T-helper 2 cell treated with Interferon-gamma antibody and Interleukin-4, amounts not matched to agents 5 μg/mL and 100 μg/mL, for 36 hours (primary cell): ENCODE results near the gene SLC25A22.

Source experiments
- DNase-seq: peaks from one replicate; pipeline ENCODE4 v3.0.0; 2021; ENCODE audit warnings: low spot score
- H3K27ac Mint-ChIP-seq: one replicate; pipeline ENCODE4 v1.8.0; 2021; ENCODE audit warnings: mild to moderate bottlenecking, mixed read lengths
- H3K27me3 Mint-ChIP-seq: one replicate; pipeline ENCODE4 v1.8.0; 2021; ENCODE audit warnings: low read depth, mixed read lengths
- H3K36me3 Mint-ChIP-seq: one replicate; pipeline ENCODE4 v1.8.0; 2021; ENCODE audit warnings: low read depth, mixed read lengths
- H3K4me1 Mint-ChIP-seq: one replicate; pipeline ENCODE4 v1.8.0; 2021; ENCODE audit warnings: low read depth, mixed read lengths
- H3K4me3 Mint-ChIP-seq: one replicate; pipeline ENCODE4 v1.8.0; 2022; ENCODE audit warnings: mild to moderate bottlenecking, moderate library complexity, mixed read lengths
- H3K9me3 Mint-ChIP-seq: one replicate; pipeline ENCODE4 v1.8.0; 2021; ENCODE audit warnings: mixed read lengths

Gene SLC25A22

GRCh38 chr11:838441-839279 is 40.6 kb upstream of the SLC25A22 start:
- DNase-seq, result no peak
- H3K4me3 Mint-ChIP-seq, result no peak overlapping the region
- no peaks in the 10 kb centered on the region for H3K27me3 Mint-ChIP-seq
- peaks cover 9% of the 10 kb centered on the region for H3K4me1 Mint-ChIP-seq
- H3K36me3 Mint-ChIP-seq, result peaks cover 13% of the 10 kb centered on the region
- no peaks in the 10 kb centered on the region for H3K9me3 Mint-ChIP-seq
- no peak overlapping the region for H3K27ac Mint-ChIP-seq

- Mint-ChIP-seq H3K4me1 (peaks cover 8% of the 10 kb centered on the region), H3K27ac (no peak overlapping the region), H3K36me3 (peaks cover 13% of the 10 kb centered on the region), H3K27me3 (no peaks in the 10 kb centered on the region), H3K4me3 (no peak overlapping the region), H3K9me3 (no peaks in the 10 kb centered on the region)
- DNase-seq, result no peak
Observed at GRCh38 chr11:837990-838307, 39.9 kb upstream of the SLC25A22 start.

GRCh38 chr11:837189-837989 is 39.3 kb upstream of the SLC25A22 start:
- Mint-ChIP-seq H3K27me3 (no peaks in the 10 kb centered on the region), H3K27ac (no peak overlapping the region), H3K4me1 (peaks cover 8% of the 10 kb centered on the region), H3K9me3 (no peaks in the 10 kb centered on the region), H3K36me3 (peaks cover 13% of the 10 kb centered on the region), H3K4me3 (no peak overlapping the region)
- DNase-seq, result no peak

GRCh38 chr11:836700-837099 is 38.6 kb upstream of the SLC25A22 start:
- no peak overlapping the region for H3K4me3 Mint-ChIP-seq
- no peak for DNase-seq
- H3K27me3 Mint-ChIP-seq, result peaks cover 2% of the 10 kb centered on the region
- H3K27ac Mint-ChIP-seq, result no peak overlapping the region
- H3K4me1 Mint-ChIP-seq, result peaks cover 8% of the 10 kb centered on the region
- no peaks in the 10 kb centered on the region for H3K9me3 Mint-ChIP-seq
- H3K36me3 Mint-ChIP-seq, result peaks cover 13% of the 10 kb centered on the region

- no peak overlapping the region for H3K27ac Mint-ChIP-seq
- H3K36me3 Mint-ChIP-seq, result peaks cover 13% of the 10 kb centered on the region
- peaks cover 8% of the 10 kb centered on the region for H3K4me1 Mint-ChIP-seq
- H3K4me3 Mint-ChIP-seq, result no peak overlapping the region
- DNase-seq, result no peak
- peaks cover 7% of the 10 kb centered on the region for H3K27me3 Mint-ChIP-seq
- no peaks in the 10 kb centered on the region for H3K9me3 Mint-ChIP-seq
Observed at GRCh38 chr11:836274-836673, 38.2 kb upstream of the SLC25A22 start.

GRCh38 chr11:834371-835316 is 36.6 kb upstream of the SLC25A22 start:
- Mint-ChIP-seq H3K4me3 (peak overlapping the region; percentile 36), H3K36me3 (peaks cover 8% of the 10 kb centered on the region), H3K27ac (no peak overlapping the region), H3K4me1 (peaks cover 2% of the 10 kb centered on the region), H3K27me3 (peaks cover 16% of the 10 kb centered on the region), H3K9me3 (no peaks in the 10 kb centered on the region)
- no peak for DNase-seq

GRCh38 chr11:833849-834311 is 35.8 kb upstream of the SLC25A22 start:
- H3K36me3 Mint-ChIP-seq, result peaks cover 7% of the 10 kb centered on the region
- peaks cover 4% of the 10 kb centered on the region for H3K4me1 Mint-ChIP-seq
- no peak for DNase-seq
- H3K9me3 Mint-ChIP-seq, result no peaks in the 10 kb centered on the region
- peaks cover 24% of the 10 kb centered on the region for H3K27me3 Mint-ChIP-seq
- H3K4me3 Mint-ChIP-seq, result peak overlapping the region; percentile 60
- H3K27ac Mint-ChIP-seq, result no peak overlapping the region

- H3K36me3 Mint-ChIP-seq, result peaks cover 3% of the 10 kb centered on the region
- peak; percentile 52 for DNase-seq
- H3K27me3 Mint-ChIP-seq, result peaks cover 30% of the 10 kb centered on the region
- H3K27ac Mint-ChIP-seq, result no peak overlapping the region
- H3K4me3 Mint-ChIP-seq, result peak overlapping the region; percentile 60
- H3K9me3 Mint-ChIP-seq, result no peaks in the 10 kb centered on the region
- H3K4me1 Mint-ChIP-seq, result peaks cover 6% of the 10 kb centered on the region
Observed at GRCh38 chr11:833114-833791, 35.2 kb upstream of the SLC25A22 start.

- H3K27ac Mint-ChIP-seq, result no peak within 1 kb of the TSS
- H3K9me3 Mint-ChIP-seq, result no peaks in the 10 kb centered on the region
- H3K36me3 Mint-ChIP-seq, result peaks cover 3% of the 10 kb centered on the region
- peak within 1 kb of the TSS; percentile 60 for H3K4me3 Mint-ChIP-seq
- H3K4me1 Mint-ChIP-seq, result peaks cover 12% of the 10 kb centered on the region
- peaks cover 36% of the 10 kb centered on the region for H3K27me3 Mint-ChIP-seq
- DNase-seq, result peak; percentile 62
Observed at GRCh38 chr11:832529-833113, 34.5 kb upstream of the SLC25A22 start, which contains the start of gene CD151. Gene CD151 (plus strand): TSS chr11:832952. CDS start chr11:836070, 3,118 bp downstream.

- peaks cover 14% of the 10 kb centered on the region for H3K4me1 Mint-ChIP-seq
- no peak for DNase-seq
- H3K27ac Mint-ChIP-seq, result no peak overlapping the region
- peak overlapping the region; percentile 32 for H3K4me3 Mint-ChIP-seq
- H3K27me3 Mint-ChIP-seq, result peaks cover 37% of the 10 kb centered on the region
- no peaks in the 10 kb centered on the region for H3K9me3 Mint-ChIP-seq
- no peaks in the 10 kb centered on the region for H3K36me3 Mint-ChIP-seq
Observed at GRCh38 chr11:831961-832528, 34.0 kb upstream of the SLC25A22 start.

- Mint-ChIP-seq H3K36me3 (no peaks in the 10 kb centered on the region), H3K27me3 (peaks cover 37% of the 10 kb centered on the region), H3K9me3 (no peaks in the 10 kb centered on the region), H3K27ac (no peak overlapping the region), H3K4me3 (peak overlapping the region; percentile 38), H3K4me1 (peaks cover 14% of the 10 kb centered on the region)
- no peak for DNase-seq
Observed at GRCh38 chr11:831118-831864, 33.2 kb upstream of the SLC25A22 start.
